HG03175 (cell line): ENCODE results near the gene KIFC3.
"Not testable (repeated sequence)": the region's sequence is repeated elsewhere in the genome, so short reads cannot be mapped to it uniquely, and the experiment has no call there.

Source experiments
- ATAC-seq: cut with Tn5 transposase; IDR thresholded peaks from one replicate; pipeline ENCODE4 v1.9.1; 2021; ENCODE audit warnings: mild to moderate bottlenecking, moderate library complexity; ENCODE audit not compliant: unreplicated experiment

Gene KIFC3

DNA sequence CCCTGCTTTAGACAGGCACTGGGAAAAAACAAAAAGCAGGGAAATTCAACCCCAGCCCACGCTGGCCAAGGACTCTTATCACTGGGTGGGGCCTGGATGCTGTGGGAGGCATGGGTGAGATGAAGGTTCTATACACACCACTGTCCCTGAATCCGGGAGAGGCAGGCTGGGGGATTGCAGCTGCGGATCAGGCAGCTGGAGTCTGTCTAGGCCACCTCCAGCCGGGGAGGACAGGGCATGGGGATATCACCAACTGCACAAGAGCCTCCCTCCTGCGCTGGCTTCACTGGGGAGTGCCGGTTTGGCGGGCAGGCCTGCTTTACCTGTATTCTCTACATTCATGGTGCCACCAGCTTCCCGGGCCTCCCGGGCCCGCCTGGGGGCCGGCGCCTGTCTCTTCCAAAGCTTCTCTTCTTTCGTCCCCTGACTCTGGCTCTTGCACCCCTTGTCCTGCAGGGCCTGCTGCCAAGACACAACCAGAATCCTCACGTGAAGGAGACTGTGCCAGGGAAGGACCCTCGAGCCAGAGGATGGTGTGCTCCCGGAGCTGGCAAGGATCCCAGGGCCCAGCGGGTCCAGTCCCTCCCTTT lies 13.9 kb downstream of the KIFC3 start:
- ATAC-seq, result no peak

GRCh38 chr16:57787519-57787905 lies 14.8 kb downstream of the KIFC3 start:
- no peak for ATAC-seq

- no peak for ATAC-seq
These were observed 15.4 kb downstream of the KIFC3 start for GRCh38 chr16:57786632-57787518.

DNA sequence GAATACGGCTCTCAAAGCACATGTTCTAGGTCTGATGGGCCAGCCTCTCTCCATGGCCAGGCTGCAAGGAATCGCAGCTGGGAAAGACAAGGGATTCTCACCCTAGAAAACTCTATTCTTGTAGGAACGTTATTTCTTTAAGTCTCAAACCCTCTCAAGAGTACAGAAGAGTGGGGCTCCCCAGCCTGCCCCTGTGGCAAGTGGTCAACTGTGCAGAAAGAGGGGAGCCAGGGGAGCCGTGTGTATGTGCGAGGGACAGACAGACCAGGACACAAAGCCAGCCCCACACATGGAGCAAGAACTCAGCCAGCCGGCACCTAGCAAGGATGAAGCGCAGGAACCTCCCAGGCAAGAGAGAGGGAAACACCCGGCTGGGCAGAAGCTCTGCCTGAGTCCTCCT lies 16.4 kb downstream of the KIFC3 start:
- ATAC-seq, result no peak

GRCh38 chr16:57785385-57785784 lies 16.9 kb downstream of the KIFC3 start:
- no peak for ATAC-seq

DNA sequence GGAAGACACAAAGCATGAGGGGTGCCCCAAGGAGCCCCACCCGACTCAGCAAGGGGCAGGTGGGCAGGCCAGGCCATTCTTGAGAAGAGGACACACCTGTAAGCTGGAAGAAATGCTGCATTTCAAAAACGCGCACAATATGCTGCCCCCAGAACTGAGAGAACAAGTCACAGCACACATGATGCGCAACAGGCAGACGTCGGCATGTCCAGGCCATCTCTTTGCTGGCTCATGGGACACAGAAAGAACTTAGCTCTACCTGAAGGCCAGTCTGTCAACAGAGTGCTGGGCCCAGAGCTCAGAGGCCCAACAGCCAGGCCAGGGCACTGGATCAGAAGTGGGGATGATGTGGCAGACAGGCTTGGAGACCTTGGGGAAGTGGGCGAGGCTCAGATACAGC lies 18.0 kb downstream of the KIFC3 start:
- no peak for ATAC-seq

DNA sequence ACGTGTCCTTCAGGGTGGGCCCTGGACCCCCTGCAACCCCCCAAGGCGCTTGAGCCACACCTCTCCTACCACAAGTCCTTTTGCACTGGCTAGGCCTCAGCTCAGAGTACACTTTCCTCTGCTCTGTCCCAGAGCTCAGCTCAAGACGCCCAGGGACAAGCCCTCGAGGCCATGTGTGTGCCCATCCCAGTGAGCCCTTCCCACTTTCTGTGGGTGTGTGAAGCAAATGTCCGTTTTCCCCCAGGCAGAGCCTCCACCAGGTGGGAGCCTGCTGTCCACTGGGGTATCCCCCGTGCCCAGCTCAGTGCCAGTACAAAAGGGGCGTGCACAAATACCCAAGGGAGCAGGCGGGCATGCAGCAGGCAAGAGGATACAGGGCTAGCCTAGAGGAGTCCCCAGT lies 18.4 kb downstream of the KIFC3 start:
- ATAC-seq, result no peak

DNA sequence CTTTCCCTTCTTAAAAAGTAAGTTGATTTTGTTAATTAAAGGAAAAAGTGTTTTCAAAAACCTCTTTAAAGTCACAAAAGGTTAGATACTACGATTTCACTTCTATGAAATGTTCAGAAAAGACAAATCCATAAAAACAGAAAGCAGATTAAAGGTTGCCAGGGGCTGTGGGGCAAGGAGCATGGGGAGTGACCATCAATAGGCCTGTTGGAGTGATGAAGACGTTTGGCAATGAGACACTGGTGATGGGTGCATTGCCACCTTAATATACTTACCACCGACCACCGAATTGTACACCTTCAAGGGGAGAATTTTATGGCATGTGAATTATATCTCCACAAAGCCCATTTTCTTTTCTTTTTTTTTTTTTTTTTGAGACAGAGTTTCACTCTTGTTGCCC lies 19.2 kb downstream of the KIFC3 start:
- no peak for ATAC-seq

- not testable (repeated sequence) for ATAC-seq
These were observed 19.7 kb downstream of the KIFC3 start for GRCh38 chr16:57782607-57783055.

DNA sequence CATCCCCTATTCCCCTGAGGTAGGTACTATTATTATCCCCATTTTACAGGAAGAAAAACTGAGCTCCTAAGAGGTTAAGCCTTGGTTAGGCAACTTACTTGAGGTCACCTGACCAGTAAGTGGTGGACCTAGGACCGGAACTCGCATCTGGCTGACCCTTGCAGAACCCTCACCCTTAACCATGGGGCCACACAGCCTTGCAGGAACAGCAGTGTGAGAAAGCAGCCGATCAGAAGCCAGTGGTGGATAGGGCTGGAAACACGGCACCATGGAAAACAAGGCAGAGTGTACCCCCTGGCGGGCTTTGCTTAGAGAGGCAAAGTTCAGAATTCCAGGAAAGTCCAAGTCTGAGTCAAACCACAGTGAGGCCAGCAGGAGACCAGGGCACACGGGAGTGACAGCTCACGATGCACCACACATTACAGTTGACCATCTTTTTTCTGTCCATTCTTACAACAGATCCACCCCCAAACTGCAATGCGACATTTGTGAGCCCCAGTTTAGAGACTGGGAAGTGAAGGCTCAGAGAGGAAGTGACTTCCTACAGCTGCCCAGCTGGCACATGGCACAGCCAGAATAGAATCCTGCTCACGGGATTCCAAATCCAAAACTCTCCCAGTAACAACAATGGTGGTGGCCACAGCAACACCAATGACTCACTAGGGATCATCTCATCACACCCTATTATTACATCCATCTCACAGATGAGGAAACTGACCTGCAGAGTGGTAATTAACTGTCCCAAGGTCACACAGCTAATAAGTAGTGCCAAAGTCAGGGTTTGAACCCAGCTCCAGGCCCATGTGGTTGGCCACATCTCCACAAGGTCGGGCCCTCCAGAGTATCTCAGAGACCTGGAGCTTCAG lies 20.3 kb downstream of the KIFC3 start:
- ATAC-seq, result no peak

GRCh38 chr16:57781349-57781740 lies 20.9 kb downstream of the KIFC3 start:
- ATAC-seq, result no peak

GRCh38 chr16:57779836-57780235 lies 22.5 kb downstream of the KIFC3 start:
- ATAC-seq, result not testable (repeated sequence)

- no peak for ATAC-seq
These were observed 23.6 kb downstream of the KIFC3 start for GRCh38 chr16:57778658-57779057.

DNA sequence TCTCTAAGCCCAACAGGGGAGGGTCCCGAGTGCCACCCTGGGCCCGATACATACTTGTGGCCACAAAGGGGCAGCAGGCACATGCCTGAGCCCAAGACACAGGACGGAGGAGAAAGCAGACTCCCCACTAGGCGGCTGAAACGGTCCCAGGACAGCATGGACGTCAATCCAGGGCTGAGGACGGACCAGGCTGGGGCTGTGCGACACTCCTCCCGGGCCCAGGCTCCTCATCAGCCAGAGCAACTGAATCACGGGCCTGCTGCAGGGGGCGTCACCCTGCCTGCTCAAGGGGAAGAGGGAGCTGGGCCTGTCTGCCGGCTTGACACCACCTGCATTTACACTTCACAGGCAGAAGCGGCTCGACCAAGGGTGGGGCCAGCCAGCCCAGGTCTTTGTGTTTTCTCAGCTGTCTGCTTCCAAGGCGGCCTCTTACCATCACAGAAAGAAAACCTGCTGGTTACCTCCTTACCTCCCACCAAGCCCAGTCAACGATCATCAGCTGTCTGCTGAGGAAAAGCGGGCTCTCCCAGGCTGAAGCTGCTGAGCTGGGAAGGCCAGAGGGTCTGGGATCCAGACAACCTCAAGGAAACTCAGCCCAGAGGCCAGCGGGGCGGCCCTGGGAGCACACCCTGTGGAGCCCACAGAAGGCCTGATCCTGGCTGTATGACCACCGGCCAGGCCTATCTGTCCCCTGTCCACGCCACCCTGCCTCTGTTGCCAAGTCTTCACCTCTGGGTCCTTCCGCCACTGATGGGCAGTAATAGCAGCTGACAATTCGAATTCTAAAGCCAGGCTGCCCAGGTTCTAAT lies 26.4 kb downstream of the KIFC3 start:
- no peak for ATAC-seq

GRCh38 chr16:57774705-57775285 lies 27.5 kb downstream of the KIFC3 start:
- ATAC-seq, result no peak

GRCh38 chr16:57773655-57774295 lies 28.5 kb downstream of the KIFC3 start:
- ATAC-seq, result no peak

DNA sequence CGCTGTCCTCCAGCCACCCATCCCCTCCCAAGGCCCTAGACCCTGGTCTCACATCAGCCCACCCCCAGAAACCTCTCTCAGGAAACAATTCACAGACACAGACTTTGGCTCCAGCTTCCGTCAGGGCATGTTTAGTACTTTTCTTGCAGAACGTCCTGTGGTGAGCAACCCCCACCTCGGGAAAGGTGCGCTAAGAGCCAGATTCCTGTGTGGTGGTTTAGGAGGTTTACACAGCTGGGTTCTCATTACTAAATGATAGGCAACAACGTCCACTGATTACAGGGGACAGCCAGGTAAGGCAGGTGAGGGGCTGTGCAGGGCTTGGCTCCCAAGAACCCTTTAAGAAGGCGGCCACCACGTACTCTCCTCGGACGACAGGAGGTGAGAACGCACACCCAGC lies 29.3 kb downstream of the KIFC3 start:
- no peak for ATAC-seq

- no peak for ATAC-seq
These were observed 31.0 kb downstream of the KIFC3 start for GRCh38 chr16:57771141-57771785.

GRCh38 chr16:57770361-57770760 lies 31.9 kb downstream of the KIFC3 start:
- no peak for ATAC-seq
